Measurements from ENCODE around the gene ACP1.
"Not testable (repeated sequence)": the region's sequence is repeated elsewhere in the genome, so short reads cannot be mapped to it uniquely, and the experiment has no call there.

Gene ACP1

DNA sequence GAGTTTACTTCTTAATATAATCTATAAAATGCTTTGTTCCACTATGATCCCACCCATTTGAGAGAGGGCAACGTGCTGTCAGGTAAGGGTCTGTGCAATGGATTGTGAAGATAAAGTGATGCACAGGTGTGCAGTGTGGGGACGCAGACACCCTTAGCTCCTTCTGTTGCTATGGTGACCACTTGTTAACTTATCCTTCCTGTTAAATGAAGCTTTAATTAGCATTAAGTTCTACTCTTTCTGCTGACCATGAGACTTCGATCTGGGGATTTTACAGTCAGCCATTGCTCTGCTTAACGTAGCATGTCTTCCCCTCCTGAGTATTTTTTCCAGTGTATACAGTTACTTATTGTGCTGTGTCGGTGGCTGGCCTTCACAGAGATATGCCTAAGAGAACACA, 46.2 kb downstream of the ACP1 start:
- no peak for DNase-seq (ENCODE audit: low read depth in 3 of 3)

DNA sequence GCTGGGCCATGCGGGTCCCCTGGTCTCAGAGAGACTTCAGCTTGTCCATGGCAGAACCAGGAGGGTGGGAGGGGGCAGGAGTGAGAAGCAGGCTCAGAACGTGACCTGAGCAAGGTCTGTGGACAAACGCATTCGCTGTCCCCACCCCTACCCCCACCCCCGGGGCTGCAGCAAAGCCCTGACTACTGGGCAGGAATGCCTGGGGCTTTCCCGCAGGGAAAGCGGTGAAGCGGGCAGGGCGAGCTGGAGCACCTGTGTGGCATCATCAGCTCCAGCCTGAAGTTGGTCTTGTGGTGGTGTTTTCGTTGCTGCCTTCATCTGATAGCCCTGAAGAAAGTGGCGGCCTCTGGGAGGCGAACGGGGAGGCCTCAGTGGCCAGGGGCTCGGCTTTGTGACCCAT, 49.2 kb downstream of the ACP1 start:
- DNase-seq (ENCODE audit: low read depth in 3 of 3) = no peak

DNA sequence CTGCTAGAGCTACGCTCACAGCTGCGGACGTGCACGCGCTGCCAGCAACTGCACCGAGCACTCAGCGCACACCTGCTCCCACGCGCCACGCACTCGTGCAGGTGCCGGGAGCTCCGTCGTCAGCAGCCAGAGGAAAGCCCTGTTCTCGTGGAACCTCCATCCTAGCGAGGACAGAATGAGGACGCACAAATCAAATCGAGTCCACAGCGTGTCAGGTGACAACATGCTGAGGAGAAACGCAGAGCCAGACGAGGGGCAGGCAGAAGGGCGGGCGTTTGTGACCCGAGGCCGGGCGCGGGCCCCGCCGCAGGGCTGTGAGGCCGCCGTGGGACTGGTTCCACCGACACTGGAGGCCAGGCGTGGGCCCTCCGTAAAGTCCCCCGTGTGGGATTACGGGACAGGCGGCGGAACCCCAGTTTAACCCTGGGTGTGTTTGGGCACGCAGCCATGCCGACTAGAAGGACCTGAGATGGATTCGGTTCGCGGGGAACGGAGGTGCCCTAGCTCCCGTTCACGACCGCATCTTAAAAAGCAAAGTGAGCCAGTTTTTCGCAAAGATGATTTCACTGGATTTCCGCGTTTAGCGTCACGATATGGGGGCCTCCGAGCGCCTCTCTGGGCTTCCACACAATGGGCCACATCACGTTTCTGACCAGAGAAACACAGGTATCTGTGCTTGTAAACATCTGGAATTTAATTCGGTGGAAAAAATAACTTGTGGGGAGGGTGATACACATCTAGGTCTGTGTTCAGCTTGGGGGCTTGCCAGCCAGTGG, 50.0 kb downstream of the ACP1 start:
- no peak for DNase-seq (ENCODE audit: low read depth in 3 of 3)

DNA sequence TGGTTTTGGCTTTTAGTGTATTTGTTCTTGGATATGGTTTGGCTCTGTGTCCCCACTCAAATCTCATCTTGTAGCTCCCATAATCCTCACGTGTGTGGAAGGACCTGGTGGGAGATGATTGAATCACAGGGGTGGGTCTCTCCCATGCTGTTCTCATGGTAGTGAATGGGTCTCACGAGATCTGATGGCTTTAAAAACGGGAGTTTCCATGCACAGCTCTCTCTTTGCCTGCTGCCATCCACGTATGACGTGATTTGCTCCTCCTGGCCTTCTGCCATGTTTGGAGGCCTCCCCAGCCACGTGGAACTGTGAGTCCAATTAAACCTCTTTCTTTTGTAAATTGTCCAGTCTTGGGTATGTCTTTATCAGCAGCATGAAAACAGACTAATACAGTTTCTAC, 51.2 kb downstream of the ACP1 start:
- DNase-seq (ENCODE audit: low read depth in 3 of 3) = not testable (repeated sequence)

DNA sequence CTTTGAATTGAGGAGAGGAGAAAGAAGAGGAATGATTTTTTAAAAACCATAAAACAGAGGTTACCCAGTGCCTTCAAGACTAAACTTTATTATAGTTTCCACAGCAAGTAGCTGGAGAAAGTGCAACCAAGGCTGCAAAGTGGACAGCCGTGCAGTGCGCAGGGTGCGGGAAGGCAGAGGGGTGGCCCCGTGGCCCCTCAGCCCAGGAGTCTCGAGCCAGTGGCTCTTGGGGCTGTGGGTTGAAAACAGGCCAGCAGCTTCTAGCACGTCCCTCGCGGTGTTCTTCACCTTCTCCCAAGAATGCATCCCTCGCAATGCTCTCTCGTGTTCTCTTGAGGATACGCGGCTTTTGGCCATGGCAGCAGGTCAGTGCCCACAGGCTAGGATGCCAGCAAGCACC, 51.6 kb downstream of the ACP1 start:
- no peak for DNase-seq (ENCODE audit: low read depth in 3 of 3)

DNA sequence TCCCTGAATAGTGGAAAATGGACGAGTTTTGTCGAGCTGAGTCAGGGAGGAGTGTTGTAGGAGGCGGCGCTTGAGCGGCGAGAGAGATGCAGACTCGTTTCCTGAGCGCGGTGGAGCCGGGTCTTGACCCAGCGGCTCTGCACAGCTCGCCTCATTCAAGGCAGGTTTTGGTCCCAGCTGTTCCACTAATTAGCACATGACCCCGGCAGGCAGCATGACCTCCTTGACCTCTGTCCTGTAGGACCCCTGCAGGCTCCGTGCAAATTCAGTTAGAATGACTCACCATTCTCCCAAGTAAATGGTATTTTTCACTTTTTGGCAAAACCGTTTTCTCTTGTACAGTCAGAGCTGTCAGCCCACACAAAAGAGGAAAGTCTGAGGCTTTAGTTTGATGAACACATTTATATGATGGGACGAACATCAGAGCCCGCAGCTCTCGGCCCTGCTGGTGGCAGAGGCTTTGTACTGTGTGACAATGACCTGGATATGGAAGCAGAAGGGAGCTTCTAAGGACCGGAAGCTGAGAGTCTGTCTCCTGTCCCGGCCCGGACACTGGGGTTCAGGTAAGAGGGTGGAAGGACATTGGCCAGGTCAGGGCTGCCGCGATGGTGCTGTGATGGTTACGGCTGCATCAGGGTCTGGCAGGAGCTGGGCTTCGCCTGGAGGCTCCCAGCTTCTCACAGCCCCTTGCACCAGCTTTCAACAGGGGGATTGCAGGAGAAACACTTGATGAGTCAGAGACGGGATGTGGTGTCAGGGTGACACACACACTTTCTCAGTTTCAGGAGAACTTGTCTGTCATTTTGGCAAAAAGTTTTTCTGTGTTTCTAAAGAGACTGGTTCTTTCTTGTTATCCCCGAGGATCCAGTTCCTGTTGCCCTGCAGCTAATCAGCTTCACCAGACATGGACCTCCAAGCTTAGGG, 53.0 kb downstream of the ACP1 start:
- no peak for DNase-seq (ENCODE audit: low read depth in 3 of 3)

DNA sequence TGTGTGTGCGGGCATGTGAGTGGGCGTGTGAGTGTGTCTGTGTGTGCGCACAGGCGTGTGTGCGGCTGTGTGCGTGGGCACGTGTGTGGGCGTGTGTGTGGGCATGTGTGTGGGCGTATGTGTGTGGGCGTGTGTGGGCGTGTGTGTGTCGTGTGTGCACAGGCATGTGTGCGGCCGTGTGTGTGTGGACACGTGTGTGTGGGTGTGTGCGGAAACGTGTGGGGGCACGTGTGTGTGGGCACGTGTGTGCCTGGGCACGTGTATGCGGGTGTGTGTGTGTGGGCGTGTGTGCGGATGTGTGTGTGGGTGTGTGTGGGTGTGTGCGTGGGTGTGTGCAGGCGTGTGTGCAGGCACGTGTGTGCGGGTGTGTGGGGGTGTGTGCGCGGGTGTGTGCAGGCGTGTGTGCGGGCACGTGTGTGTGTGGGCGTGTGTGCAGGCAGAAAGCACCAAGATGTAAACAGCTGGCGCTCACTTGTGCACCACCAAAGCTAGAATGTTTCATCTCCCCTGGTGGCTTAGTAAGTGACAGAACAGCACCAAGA, 54.4 kb downstream of the ACP1 start:
- DNase-seq (ENCODE audit: low read depth in 3 of 3) = no peak

DNA sequence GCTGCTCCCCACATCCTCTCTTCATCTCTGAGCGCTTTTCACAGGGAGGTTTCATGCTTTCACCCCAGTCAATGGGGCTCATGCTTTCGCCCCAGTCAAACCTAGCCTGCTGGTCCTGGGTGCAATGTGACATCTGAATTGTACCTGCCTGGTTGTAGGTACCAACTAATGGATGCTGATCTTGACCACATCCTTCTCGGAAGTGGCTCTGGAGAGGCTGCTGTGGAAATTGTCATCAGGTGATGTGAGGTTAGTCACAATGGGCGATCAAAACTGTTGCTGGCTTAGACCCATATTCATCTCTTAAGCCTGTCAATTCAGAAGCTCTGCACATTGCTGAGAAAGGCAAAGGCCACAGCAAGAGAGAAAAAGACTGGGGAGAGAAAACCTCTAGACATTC, 55.8 kb downstream of the ACP1 start:
- no peak for DNase-seq (ENCODE audit: low read depth in 3 of 3)

DNA sequence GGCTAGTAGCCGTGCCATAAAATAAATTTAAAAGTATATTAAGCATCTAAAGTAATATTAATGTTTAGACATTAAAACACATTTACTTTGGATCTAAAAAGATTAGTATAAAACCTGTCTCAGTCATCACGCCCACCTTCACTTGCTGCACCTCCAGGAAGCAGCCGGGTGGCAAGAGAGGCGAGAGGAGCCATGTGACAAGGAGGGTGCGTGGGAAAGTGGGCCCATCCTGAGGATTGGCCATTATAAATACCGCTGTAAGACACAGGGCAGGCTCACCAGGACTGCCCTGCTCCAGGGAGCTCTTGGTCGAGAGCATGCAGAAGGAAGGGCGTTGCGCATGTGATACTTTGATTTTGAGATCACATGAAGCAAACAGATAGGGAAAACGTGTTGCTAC, 57.6 kb downstream of the ACP1 start:
- DNase-seq (ENCODE audit: low read depth in 3 of 3) = no peak

DNA sequence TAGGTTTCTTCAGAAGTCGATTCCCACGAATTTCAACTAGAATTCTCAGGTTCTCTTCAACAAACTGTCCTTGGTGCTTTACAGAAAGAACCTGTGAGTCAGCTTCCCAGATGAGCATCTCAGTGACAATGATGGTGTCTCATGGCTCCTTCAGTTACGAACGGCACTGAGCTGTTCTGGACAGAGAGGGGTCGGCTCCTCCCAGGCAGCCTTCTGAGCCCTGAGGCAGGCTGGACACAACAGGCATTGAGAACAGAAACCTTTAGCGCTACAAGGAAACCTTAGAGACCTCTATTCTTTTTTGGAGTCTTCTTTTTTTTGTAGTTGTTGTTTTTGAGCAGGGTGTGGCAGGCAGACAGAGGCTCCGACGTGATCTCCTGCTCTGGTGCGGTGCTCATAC, 58.3 kb downstream of the ACP1 start:
- DNase-seq (ENCODE audit: low read depth in 3 of 3) = no peak
